Tibial nerve (tissue), 4 donors: Measurements from ENCODE around the gene DLK1.

Source experiments
- EP300 ChIP-seq, 2 donors: sonication (generic); formaldehyde crosslinking; IDR thresholded peaks; one replicate each; pipeline ENCODE4 v1.6.1; 2017; ENCODE audit warnings: antibody characterized with exemption in 2 of 2, mild to moderate bottlenecking in 1 of 2
- POLR2A ChIP-seq, 2 donors: fragments of 450-650 bp; IDR thresholded peaks; one replicate each; pipeline ENCODE4 v1.6.1; 2017; ENCODE audit warnings: antibody characterized with exemption in 2 of 2, mild to moderate bottlenecking in 2 of 2, moderate library complexity in 2 of 2
- TF ChIP-seq, protein P1 (sequence below), 5 experiments: fragments of 200-600 bp in 3 of 5; fragments of 450-650 bp in 2 of 5; sonication (generic) in 3 of 5; IDR thresholded peaks; one replicate each; pipeline ENCODE4 v1.5.1; 2016 to 2019; ENCODE audit warnings: antibody characterized with exemption in 5 of 5, mild to moderate bottlenecking in 3 of 5, moderate library complexity in 2 of 5

DNA sequence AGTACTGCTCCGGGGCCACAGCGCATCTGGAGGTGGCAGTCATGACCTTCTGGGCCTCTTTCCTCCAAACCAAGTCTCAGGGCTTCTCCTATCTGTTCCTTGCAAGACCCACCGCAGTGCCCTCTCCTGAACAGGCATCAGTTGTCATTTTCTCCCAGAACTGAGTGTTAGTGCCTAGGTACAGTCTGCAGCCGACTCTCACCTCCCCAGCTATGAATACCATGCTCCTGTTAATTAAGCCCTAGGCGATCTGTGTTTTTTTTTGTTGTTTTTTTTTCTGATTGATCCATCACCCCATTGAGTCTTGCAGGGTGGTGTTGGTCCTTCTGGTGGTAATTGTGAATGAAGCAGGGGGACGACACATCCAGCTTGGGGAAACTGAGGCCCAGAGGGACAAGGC, 47.5 kb upstream of the DLK1 start:
- TF ChIP-seq, protein P1, sequence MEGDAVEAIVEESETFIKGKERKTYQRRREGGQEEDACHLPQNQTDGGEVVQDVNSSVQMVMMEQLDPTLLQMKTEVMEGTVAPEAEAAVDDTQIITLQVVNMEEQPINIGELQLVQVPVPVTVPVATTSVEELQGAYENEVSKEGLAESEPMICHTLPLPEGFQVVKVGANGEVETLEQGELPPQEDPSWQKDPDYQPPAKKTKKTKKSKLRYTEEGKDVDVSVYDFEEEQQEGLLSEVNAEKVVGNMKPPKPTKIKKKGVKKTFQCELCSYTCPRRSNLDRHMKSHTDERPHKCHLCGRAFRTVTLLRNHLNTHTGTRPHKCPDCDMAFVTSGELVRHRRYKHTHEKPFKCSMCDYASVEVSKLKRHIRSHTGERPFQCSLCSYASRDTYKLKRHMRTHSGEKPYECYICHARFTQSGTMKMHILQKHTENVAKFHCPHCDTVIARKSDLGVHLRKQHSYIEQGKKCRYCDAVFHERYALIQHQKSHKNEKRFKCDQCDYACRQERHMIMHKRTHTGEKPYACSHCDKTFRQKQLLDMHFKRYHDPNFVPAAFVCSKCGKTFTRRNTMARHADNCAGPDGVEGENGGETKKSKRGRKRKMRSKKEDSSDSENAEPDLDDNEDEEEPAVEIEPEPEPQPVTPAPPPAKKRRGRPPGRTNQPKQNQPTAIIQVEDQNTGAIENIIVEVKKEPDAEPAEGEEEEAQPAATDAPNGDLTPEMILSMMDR (IDR thresholded peaks at IDR 0.05), result no peak
- no peak for TF ChIP-seq POLR2A (IDR thresholded peaks at IDR 0.05)
- TF ChIP-seq EP300 (IDR thresholded peaks at IDR 0.05), result no peak
